ENCODE data around the gene SPDYE18.
"Not testable (repeated sequence)": the region's sequence is repeated elsewhere in the genome, so short reads cannot be mapped to it uniquely, and the experiment has no call there.

GRCh38 chr7:77071108-77071507, 8.8 kb upstream of the SPDYE18 start:
- TF ChIP-seq, protein P1, sequence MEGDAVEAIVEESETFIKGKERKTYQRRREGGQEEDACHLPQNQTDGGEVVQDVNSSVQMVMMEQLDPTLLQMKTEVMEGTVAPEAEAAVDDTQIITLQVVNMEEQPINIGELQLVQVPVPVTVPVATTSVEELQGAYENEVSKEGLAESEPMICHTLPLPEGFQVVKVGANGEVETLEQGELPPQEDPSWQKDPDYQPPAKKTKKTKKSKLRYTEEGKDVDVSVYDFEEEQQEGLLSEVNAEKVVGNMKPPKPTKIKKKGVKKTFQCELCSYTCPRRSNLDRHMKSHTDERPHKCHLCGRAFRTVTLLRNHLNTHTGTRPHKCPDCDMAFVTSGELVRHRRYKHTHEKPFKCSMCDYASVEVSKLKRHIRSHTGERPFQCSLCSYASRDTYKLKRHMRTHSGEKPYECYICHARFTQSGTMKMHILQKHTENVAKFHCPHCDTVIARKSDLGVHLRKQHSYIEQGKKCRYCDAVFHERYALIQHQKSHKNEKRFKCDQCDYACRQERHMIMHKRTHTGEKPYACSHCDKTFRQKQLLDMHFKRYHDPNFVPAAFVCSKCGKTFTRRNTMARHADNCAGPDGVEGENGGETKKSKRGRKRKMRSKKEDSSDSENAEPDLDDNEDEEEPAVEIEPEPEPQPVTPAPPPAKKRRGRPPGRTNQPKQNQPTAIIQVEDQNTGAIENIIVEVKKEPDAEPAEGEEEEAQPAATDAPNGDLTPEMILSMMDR (IDR thresholded peaks at IDR 0.05; ENCODE audit: insufficient read depth, low read length) = not testable (repeated sequence)
- not testable (repeated sequence) for TF ChIP-seq POLR2AphosphoS5 (IDR thresholded peaks at IDR 0.05; ENCODE audit: low read depth); REST (IDR thresholded peaks at IDR 0.05; ENCODE audit: insufficient replicate concordance, low read depth); GABPA (IDR thresholded peaks at IDR 0.05; ENCODE audit: low read depth); SPI1 (IDR thresholded peaks at IDR 0.05; ENCODE audit: borderline replicate concordance, low read depth)

Measured in HL-60 (cell line).